ENCODE measurements around the gene CADPS.
A peak's percentile ranks its signal among the peaks of the same experiment; 100 is the strongest.

The CADPS gene

DNA sequence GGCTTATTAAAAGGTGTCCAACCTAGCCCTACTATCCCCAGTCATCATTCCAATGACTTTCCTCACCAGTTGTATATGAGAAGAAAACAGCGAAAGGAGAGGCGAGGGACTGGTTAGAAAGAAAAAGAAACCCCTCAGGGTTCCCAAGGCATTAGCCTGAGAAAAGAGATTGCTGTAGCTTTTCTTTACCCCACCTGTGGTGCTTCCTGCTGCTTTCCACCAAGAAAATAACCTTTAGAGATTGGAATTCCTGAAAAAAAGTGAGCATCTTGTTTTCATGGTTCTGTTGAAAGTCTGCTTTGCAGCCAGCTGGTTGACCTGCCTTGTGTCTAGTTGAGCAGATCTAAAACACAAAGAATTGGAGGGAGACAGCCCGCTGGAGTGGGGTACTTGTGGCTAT is 196.4 kb downstream of the CADPS start:
- DNase-seq = no peak

DNA sequence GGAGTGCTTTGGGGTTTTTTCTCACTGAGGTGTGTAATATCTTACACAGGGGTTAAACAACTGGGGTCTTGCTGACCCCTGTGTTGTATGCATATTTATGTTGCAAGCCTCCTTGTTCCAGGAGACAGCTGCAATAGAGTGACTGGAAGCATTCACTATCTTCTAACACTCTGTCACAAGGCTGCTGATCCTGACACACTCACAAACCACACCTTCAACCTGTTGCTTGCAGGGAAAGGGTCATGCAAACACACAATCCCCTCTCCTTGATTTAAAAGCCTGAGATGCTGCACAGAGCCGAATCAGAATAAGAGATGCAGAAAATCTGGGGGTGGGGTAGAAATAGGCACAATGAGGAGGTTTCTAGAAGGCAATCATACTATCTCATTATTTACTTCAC is 197.3 kb downstream of the CADPS start:
- DNase-seq = no peak

DNA sequence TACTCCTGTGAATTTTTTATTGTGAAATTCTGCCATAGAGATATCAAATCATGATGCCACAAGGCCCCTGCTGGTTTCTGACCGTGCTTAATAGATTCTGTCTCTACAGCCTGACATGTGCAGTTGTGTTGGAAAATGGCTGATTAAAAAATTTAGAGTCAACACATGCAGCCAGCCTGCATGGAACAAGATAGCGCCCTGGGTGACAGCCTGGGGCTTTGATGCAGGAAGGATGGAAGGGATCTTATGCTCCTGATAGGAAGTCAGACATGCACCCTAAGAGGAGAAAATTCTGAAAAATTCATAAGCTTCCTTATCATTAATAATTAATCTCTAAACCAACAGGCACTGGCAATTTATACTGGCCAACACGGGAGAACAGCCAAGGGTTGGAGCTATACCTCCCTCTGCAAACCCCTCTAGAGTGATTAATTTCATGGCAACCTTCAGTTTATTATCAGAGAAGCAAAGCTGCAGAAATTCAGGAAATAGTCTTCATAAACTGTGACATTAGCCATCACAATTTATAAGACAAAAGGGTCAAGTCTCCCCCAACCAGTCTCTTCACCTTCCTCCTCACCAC is 198.4 kb downstream of the CADPS start:
- DNase-seq = no peak

DNA sequence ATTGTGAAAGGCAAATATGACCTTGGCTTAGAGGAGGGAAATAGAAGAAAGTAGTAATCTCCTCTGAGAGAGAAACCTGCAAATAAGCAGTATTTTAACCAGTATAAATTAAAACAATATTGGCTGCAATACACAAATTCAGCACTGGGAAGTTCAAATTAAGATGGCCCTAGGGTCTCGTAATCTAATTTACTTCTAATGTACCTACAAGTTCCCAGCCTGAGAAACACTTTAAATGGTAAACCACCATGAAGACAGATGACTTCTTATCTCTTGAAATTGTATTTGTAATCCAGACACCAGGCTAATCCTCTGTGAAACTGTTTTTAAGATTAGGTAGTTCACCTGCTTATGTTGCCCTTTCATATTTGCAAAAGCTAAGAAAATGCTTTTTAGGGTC is 199.7 kb downstream of the CADPS start:
- DNase-seq = peak in 1 of 3 experiments; percentile 17

DNA sequence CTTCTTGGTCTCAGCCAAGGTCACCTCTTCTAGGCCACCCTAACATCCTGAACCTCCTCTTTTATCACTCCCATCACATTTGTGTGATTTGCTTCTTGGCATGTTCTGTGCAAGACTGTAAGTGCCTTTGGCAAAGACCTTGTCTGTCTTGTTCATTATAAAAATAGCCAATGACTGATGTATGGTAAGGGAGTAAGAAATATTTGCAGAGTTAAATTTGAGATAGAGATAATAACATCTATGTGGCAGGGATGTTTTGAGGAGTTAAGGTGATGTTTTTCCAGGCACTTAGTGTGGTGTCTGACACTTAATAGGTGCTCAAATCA is 202.3 kb downstream of the CADPS start:
- DNase-seq = no peak

DNA sequence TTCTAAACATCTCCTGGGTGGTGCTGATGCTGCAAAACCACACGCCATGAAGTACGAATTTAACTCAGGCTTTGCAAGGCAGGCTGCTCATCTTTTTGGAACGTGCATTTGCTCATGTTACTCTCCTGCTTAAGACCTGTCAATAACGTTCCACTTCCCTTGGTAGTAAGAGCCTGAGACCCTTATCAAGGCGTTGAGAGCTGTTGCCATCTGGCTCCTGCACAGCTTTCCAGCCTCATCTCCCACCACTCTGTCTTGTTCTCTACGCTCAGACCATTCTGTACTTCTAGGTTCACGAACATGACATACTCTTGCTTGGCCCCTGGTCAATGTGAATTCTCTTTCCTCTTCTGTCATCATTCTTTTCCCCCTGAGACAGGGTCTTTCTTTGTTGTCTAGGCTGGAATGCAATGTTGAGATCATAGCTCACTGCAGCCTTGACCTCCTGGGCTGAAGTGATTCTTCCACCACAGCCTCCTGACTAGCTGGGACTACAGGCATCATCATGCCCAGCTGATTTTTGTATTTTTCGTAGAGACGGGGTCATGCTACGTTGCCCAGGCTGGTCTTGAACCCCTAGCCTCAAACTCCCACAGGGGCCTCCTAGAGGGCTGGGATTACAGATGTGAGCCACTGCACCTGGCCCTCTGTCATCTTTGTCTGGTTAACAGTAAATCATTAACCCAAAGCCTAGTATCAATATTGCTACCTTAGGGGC is 202.8 kb downstream of the CADPS start:
- no peak for DNase-seq

DNA sequence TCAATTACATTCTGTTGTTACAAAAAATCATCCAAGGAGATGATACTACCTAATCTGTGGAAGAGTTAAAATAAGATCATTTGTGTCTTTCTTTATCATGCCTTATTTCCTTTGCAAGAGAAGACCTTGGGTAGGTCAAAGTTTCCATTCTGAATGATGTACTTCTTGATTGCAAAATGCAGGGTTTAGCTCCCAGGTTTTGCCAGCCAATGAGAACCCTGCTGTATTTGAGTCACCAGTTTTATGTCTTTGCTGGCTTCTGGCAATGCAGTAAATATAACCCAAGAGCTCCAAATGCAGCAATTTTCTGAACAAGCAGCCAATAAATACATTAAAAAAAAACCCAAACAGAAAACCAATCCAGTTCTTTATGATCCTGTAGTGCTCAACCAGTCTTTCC is 204.9 kb downstream of the CADPS start:
- no peak for DNase-seq

DNA sequence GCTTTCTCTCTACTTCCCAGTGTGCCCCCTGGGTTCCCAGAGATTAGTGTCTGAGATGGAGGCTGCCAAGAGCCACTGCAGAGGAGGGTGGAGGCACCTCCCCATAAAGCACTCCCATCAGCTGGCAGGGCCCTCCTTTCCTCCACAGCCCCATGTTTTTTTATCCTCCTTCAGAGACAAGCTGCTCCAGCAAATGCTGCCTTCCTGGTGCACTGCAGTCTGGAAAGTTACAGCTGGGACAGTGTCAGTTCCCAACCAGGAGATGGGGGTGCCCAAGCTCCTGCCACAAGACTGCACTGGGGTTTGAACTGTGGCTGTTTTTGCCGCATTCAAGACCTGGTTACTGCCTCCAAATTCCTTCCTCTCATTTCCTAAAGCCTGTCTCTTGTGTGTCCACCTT is 206.1 kb downstream of the CADPS start:
- no peak for DNase-seq

DNA sequence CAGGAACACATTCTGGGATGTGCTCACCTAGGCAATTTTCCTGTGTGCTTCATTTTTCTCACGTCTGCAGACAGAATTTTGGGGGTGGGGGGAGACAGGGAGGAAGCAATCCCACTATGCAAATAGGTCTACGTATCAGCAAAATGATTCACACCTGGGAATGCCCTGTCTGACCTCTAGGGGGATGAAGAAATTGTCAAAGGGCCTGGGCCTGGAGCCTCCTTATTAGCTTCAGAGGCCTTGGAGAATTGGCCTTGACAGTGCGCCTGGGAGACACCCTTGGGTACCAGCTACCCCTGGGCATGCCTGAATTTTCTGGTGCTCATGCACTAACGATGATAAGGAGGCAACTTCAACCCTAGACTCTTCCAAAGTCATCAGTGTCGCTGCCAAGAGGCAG is 207.5 kb downstream of the CADPS start:
- DNase-seq = peak in 1 of 3 experiments; percentile 11

DNA sequence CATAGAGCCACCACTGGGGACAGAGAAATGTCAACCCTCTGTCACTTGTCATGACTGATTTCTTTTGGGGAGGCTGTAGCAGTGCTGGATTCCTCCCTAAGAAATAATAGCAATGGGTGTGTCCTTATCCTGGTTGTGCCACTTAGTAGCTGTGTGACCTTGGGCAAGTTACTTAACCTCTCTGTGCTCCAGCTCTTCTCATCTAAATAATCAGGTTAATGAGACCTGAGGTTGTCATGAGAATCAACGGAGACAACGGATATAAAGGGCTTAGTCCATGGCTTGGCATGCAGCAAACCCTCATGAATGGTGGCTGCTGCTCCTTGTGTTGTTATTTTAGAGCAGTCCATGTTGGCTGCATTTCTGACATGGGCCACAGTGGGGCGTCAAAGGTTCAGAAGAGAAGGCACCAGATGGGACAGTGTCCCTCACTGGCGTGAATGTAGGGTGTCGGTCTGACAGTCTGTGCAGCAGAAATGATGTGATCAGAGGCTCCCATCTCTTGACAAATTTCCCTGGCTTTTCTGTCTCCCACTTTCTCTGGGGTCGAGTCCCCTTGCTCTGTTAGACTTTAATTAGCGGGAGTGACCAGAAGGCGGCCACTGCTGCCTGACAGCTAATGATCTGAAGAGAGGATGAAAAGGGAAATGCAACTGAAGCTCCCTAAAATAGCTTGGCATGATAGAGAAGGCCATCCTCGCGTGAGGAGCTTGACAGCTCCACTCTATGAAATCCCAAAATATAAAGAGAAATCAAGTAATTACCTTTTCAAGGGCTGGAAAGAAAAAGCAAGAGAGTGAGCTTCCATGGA is 209.4 kb downstream of the CADPS start:
- peak; percentile 42 to 82 (median 58) for DNase-seq

DNA sequence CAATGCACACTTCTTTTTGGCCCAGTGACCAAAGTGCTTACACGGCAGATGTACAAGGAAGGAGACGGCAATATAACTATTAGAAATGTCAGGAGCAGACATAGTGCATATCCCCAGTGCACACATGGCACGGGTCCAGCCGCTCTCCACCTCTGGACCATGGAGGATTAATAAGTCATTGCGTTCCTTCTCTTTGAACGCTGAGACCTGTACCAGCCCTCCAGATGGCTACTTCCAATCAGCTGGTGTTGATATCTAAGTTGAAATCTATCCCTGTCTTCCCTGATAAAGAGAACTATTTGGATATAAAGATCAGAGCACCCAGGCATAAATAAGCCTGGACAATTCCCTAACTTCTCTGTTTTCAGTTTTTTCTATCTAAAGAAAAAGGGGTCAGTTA is 212.5 kb downstream of the CADPS start:
- no peak for DNase-seq

DNA sequence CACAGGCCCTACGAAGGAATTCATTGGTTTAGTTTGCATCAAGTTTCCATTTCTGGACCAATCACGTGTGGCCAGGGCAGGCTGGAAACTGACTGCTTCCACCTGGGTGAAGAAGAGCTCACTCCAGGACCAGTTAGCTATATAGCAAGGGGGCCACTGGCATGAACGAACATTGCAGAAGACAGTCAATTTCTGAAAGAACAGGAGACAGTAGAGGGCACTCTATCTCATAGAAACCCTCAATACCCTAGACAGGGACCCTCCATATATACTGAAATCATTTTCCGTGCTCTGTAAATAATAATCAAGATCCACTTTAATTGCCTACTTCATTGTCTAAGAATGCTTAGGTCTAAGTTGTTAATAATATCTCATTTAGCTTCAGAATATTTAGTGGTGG is 215.6 kb downstream of the CADPS start:
- DNase-seq = peak in 1 of 3 experiments; percentile 2

DNA sequence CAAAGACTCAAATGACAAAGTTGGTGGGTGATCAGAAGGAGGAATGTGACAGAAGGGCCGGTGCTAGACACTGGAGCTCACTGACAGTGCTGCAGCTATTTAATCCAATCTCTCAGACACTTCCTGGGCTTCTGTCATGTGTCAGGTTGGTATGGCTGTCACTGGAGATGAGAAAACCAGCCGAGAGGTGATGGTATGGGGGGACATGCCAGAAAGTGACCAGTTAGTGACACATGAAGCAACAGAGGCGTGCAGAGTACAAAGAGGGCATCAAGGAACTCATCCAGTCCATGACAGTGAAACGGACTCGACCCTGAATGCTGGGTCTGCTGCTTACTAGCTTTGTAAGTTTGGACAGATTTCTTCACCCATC is 219.5 kb downstream of the CADPS start:
- DNase-seq = no peak

DNA sequence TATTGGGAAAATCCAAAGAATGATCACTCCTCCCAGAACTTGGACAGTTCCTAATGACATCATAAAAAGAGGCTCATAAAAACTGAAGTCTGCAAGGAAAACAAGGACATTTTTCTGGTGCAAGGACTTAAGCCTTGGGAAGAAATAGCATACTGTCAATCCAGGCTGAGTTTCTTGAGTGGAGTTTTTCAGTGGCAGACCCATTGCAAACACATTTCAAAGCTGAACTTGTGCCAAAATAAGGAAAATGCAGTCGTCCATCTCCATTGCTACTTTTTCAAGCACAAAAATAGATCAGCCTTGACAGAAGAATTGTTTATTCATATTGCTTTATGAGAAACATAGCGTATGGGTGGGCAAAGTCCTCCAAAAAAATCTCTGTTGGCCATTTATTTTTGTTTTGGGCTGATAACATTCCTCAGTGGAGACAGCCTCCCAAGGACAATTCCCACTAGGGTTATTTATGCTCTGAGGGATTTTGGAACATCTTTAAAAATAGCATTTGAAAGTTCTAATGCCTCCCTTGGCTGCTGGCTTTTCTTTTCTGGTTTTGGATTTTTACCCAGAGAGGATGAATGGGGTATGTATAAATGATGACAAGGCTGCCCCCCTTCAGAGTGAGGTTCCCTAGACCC is 220.0 kb downstream of the CADPS start:
- no peak for DNase-seq

DNA sequence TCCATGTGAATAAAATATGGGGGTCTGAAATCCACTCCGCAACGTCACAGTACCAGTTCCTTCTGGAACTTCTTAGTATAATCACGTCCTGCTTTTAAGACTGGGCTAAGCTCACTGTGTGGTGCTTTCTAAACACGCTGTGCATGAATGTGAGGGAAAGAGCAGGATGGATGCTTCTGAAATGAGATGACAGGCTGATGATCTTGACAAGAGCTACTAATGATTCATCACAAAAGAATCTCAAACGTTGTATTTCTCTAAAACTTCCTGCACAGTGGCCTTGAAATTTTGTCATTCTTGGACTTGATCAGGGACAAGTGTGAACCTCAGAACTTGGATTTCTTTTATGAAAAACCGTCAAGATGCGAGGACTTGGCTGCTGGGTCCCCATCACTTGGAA is 221.4 kb downstream of the CADPS start:
- no peak for DNase-seq

DNA sequence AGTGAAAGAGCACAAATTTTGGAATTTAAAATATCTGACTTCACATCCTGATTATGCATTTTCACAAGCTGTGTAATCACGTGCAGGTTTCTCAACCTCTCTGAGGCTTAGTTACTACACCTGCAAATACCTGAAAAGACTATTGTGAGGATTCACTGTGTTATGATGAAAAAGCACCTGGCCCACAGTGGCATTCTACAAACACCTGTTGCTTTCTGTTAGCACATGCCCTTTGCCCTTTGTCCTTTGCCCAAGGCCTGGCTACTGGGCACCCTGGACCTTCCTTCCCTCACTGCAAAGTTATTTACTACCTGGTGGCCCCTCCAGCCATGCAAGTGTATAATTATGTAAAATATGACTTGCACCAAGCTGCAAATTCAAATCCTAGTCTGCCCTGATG is 227.5 kb downstream of the CADPS start:
- DNase-seq = no peak

DNA sequence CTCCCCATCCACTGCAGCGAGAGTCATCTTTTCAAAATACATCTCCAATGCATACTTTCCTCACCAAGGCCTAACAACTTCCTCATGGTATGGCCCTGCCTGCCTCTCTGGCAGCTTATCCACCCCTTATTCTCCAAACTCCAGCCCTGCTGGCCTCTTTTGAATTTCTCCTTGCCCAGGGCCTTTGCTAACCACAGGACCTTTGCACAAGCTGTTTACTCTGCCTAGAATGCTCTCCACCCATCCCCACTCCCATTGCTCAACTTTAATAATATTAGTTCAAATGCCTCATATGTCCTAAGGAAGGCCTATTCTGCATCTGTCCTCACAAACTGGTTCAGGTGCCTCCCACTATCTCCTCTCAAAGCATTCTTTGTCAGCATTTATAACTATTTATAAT is 230.7 kb downstream of the CADPS start:
- DNase-seq = no peak

DNA sequence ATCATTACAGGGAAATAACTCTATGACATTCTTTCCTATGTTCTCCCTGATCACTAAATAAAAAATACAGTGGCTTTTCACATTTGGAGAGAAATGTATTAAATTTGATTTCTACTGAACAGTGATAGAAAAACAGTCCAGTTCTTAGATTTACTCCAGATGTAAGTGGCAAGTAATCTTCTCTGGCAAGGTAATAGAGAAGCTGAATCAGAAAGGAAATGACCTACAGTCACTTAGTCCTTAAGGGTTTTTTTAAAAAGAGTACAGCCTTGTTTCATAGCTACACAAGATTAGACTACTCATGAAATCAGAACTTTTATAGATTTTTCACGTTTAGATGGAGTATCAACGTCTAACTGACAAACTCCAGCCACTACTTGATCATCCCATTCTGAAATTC is 236.9 kb downstream of the CADPS start:
- DNase-seq = no peak

DNA sequence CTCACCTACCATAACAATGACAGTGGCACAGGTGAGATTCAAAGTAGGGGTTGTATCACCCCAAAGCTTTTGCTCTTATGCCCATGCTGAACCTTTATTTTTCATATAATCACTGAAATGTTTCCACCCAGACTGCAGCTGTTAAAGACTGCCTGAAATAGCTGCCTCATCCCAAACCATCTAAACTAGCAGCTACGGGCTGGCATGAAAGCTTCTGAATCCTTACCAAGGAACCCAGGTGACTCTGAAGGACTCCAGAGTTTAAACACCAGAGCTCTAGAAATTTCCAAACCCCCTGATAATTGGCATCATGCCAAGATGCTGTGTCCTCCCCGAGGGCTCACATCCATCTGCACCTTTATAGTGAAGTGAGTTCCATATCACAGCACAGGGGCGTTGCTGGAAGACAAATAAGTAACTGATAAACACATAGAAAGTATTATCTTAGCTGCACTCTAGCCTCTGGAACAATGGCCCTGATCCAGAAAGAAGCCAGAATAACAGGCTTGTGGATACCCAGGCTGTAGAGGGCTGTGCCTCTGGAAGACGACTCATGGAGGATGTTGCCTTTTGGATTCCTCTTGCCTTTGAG is 238.9 kb downstream of the CADPS start:
- DNase-seq = no peak

DNA sequence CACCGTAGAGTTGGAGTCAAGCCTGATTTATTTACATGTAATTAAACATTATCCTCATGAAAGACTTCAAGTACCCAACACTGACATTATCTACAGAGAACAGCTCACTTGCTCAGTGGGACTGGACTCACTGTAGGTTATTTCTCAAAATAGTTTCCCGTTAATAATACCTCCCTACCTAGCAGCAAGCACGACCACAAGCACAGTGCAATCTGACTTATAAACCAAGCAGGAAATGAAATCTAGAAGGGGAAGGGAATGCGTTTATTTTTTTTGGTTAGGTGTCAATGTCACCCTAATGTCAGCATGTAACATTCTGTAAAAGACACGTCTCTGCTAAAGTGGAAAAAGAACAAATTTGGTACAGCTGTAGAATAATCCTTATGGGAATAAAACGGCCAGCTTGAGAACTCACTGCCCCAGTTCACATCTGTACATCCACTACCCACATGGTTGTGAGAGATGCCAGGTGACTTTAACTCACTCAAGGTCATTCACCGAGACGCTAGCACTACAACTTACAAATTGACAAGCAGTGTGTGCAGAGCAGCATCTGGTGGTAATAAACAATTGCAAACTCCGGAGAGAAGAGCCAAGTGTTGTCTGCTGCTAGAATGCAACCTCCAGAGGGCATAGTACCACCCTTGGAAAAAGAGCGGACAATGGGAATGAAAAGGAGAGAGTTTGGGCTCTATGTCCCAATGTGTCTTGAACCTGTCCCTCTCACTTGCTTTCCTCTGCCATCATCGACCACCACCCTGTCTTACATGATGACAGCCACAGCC is 242.5 kb downstream of the CADPS start:
- peak in 2 of 3 experiments; percentile 5 to 10 for DNase-seq

DNA sequence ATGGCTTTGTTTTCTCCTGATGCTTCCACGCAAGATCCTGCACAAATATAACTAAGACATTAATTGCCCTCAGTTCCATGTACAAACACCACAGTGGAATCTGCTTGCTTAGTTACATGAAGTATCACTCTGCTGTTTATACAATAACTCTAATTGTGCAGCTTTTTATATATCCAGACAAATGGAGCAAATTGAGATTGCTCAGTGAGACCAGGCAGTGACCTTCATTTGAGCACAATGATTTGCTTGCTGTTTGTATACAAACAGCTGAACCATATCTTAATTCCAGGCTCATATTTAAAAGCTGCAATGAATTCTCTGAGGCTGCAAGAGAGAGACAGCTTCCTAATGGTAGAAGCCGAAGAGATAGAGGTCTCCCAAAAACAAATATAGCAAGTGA is 243.7 kb downstream of the CADPS start:
- DNase-seq = peak in 1 of 3 experiments; percentile 32

DNA sequence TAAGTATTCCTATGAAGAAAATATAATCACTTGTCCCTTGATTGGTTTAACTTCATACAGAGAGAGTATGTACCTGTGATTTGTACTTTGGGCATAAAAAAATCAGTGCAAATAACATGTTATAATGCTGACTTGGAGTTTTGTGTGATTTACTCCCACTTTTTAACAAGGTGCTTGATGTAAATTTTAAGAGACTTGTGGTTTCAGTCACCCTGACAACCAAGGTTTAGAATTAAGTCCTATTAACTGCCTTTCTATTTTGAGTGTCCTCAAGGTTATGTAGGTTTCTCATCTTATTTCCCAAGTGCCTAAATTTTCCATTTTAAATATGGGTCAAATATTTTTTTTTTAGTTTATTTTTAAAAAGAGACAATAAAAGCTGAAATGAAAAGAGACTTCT is 244.6 kb downstream of the CADPS start:
- peak in 1 of 3 experiments; percentile 1 for DNase-seq

DNA sequence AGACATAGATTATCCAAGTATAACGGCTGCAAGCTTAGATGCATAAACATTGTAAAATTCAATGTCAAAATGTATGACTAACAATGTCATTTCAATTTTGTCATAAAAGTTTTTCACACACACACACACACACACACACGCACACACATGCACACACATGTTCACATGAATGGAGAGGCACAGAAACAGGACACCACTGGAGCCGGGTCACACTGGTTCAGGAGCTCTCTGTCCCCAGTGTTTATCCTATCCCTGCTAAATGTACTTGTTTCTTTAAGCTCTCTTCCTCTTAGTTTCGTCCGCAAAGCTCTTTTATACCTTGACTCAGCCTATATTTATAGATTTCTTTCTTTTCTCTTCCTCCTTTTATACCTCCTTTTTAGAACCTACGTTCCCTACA is 249.9 kb downstream of the CADPS start:
- no peak for DNase-seq
